GM21529 (cell line): ENCODE data around the gene ADAMTS9.
A peak's percentile ranks its signal among the peaks of the same experiment; 100 is the strongest.

Source experiments
- ATAC-seq: cut with Tn5 transposase; IDR thresholded peaks from one replicate; pipeline ENCODE4 v1.9.1; 2021; ENCODE audit not compliant: unreplicated experiment

Gene ADAMTS9

GRCh38 chr3:64495781-64496334 is 191.9 kb downstream of the ADAMTS9 start:
- ATAC-seq = no peak

GRCh38 chr3:64495121-64495780 is 192.5 kb downstream of the ADAMTS9 start:
- no peak for ATAC-seq

- ATAC-seq = no peak
These were observed 193.3 kb downstream of the ADAMTS9 start for GRCh38 chr3:64494526-64494925.

GRCh38 chr3:64493149-64493548 is 194.7 kb downstream of the ADAMTS9 start:
- no peak for ATAC-seq

GRCh38 chr3:64491843-64492242 is 196.0 kb downstream of the ADAMTS9 start:
- no peak for ATAC-seq

GRCh38 chr3:64490180-64490724 is 197.5 kb downstream of the ADAMTS9 start:
- no peak for ATAC-seq

- ATAC-seq = no peak
These were observed 198.3 kb downstream of the ADAMTS9 start for GRCh38 chr3:64489361-64490044.

GRCh38 chr3:64488939-64489338 is 198.9 kb downstream of the ADAMTS9 start:
- ATAC-seq = no peak

- peak; percentile 98 for ATAC-seq
These were observed 203.4 kb downstream of the ADAMTS9 start for GRCh38 chr3:64484289-64484992.

GRCh38 chr3:64483467-64483866 is 204.3 kb downstream of the ADAMTS9 start:
- no peak for ATAC-seq

GRCh38 chr3:64475037-64475436 is 212.8 kb downstream of the ADAMTS9 start:
- ATAC-seq = no peak

GRCh38 chr3:64473466-64473865 is 214.3 kb downstream of the ADAMTS9 start:
- no peak for ATAC-seq

- no peak for ATAC-seq
These were observed 217.4 kb downstream of the ADAMTS9 start for GRCh38 chr3:64470436-64470835.

- ATAC-seq = no peak
These were observed 220.4 kb downstream of the ADAMTS9 start for GRCh38 chr3:64467255-64467944.
